ENCODE measurements around the gene ADCY3. TPM values are rescaled to one million over a fixed set of nuclear protein-coding genes. Genes with fewer than 3 reads are reported as not detected.

The ADCY3 gene
- total RNA-seq, 4 donors from 2014 or later = 14.8 to 48.3 (median 34.3) TPM

DNA sequence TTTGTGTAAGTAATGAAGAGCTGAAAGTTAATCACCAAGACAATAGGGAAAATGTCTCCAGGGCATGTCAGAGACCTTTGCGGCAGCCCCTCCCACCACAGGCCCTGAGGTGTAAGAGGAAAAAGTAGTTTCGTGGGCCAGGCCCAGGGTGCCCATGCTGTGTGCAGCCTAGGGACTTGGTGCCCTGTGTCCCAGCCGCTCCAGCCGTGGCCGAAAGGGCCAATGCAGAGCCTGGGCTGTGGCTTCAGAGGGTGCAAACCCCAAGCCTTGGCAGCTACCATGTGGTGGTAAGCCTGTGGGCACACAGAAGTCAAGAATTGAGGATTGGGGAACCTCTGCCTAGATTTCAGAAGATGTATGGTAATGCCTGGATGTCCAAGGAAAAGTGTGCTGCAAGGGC, 74.3 kb downstream of the ADCY3 start:
- H3K4me3 ChIP-seq = no peak overlapping the region
- H3K36me3 ChIP-seq = peaks cover 0 to 24% (median 0%) of the 10 kb centered on the region in 3 donors
- no peaks in the 10 kb centered on the region for H3K9me3 ChIP-seq
- DNase-seq = no peak
- H3K27me3 ChIP-seq = no peaks in the 10 kb centered on the region
- WGBS, 2 donors = 79 to 88% methylated on average over 2 to 5 of the region's 5 CpGs
- intact Hi-C loops (cut with DNase I) = no loop called here
- TF ChIP-seq, protein P1, sequence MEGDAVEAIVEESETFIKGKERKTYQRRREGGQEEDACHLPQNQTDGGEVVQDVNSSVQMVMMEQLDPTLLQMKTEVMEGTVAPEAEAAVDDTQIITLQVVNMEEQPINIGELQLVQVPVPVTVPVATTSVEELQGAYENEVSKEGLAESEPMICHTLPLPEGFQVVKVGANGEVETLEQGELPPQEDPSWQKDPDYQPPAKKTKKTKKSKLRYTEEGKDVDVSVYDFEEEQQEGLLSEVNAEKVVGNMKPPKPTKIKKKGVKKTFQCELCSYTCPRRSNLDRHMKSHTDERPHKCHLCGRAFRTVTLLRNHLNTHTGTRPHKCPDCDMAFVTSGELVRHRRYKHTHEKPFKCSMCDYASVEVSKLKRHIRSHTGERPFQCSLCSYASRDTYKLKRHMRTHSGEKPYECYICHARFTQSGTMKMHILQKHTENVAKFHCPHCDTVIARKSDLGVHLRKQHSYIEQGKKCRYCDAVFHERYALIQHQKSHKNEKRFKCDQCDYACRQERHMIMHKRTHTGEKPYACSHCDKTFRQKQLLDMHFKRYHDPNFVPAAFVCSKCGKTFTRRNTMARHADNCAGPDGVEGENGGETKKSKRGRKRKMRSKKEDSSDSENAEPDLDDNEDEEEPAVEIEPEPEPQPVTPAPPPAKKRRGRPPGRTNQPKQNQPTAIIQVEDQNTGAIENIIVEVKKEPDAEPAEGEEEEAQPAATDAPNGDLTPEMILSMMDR (IDR thresholded peaks at IDR 0.05) = no peak
- TF ChIP-seq POLR2A (IDR thresholded peaks at IDR 0.05) = no peak
- H3K4me1 ChIP-seq = peaks cover 0 to 7% (median 0%) of the 10 kb centered on the region in 3 donors
- H3K27ac ChIP-seq = no peak overlapping the region

DNA sequence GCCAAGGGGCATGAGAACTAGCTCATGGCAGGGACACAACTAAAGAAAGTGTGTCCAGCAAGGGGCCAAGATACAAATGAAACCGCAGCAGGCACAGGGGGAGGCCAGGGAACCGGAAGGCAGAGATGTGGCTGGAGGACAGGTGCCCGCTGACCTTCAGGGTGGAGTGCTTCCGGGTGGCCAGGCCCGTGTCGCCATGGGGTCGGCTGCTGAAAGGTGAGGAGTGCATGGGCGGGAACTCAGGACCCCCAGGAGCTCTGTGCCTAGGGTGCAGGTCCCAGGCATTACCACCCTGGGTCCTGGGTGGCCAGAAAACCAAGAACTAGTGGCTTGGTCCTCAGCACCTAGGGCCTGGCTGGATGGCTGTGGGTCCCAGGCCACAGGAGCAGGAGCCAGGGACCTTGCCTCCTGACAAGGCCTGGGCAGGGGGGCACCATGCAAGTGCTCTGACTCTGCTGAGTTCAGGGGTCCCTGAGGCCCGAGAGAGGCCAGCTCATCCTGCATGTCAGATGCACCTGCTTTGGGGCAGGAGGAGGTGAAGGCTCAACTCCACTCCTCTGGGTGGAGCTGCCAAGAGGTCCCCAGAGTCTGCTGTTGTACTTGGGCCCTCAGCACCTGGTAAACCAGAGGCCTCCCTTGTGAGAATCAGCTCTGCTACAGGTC, 75.9 kb downstream of the ADCY3 start:
- peaks cover 0 to 40% (median 0%) of the 10 kb centered on the region in 3 donors for H3K36me3 ChIP-seq
- TF ChIP-seq, protein P1 (IDR thresholded peaks at IDR 0.05) = no peak
- TF ChIP-seq POLR2A (IDR thresholded peaks at IDR 0.05) = no peak
- intact Hi-C loops (cut with DNase I) = no loop called here
- no peak overlapping the region for H3K27ac ChIP-seq
- no peaks in the 10 kb centered on the region for H3K4me1 ChIP-seq
- 90 to 95% methylated on average over 8 of the region's 9 CpGs for WGBS, 2 donors
- no peak for DNase-seq
- H3K9me3 ChIP-seq = no peaks in the 10 kb centered on the region
- H3K4me3 ChIP-seq = no peak overlapping the region
- no peaks in the 10 kb centered on the region for H3K27me3 ChIP-seq

DNA sequence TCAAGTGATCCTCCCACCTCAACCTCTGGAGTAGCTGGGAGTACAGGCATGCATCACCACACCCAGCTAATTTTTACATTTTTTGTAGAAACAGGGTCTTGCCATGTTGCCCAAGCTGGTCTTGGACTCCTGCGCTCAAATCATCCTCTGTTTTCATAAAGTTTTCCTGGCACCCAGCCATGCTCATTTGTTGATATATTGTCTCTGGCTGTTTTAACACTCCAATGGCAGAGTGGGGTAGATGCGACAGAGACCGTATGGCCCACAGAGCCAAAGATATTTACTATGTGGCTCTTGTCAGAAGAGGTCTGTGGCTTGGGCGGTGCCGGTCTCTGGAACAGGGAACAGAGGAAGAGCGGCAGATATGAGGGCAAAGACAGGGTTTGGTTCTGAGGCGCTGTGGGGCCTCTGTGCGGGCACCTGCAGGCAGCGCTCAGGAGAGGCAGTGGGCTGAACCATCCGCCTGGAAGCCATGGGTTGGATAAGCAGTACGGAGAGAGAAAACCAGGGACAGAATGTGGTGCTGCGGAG, 76.6 kb downstream of the ADCY3 start:
- H3K36me3 ChIP-seq = peaks cover 0 to 47% (median 0%) of the 10 kb centered on the region in 3 donors
- WGBS, 2 donors = 89 to 91% methylated on average over 12 of the region's 12 CpGs
- no peak overlapping the region for H3K27ac ChIP-seq

DNA sequence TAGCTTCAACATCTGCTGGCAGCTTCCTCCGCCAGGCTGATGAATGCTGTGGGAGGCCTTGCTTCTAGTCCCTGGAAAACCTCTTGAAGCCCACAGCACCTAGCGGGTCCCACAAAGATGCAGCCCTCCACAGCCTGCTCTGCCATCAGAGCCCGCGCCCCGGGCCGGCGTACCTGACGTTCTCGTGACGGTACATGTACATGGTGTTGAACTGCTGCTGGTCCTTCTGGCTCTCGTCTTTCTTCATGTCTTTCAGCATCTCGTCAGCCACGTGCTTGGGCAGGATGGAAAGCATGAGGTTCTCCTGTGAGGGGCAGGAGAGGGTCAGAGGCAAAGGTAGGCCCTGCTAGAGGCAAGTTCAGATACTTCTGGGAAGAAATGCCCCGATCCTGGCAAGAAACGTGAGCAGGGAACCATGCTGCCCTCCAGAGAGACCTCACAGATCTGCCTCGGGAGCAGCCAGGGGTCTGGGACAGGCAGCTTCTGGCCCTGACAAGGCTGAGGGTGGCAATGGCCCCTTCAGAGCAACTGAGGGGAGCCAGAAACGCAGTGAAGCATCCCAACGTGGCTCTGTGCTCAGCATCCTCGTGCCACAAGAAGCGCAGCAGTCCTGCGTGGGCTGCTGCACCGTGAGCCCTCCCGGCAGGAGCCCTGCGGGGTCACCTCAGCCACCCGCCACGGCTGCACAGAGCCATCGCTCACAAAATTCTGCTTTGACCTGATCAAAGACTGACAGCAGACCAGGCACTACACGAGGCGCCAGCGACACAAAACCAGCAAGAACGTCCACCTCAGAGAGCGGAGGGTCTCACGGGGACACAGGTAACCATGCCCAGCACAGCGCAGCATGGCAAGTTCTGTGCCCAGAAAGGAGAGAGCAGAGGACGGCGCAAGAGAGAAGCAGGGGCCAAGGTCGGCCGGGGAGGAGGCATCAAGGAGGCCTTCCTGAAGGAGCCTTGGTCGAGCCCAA, 77.7 kb downstream of the ADCY3 start:
- no peak overlapping the region for H3K27ac ChIP-seq
- WGBS, 2 donors = 95% methylated on average over 21 to 27 of the region's 39 CpGs
- TF ChIP-seq, protein P1 (IDR thresholded peaks at IDR 0.05) = no peak
- TF ChIP-seq POLR2A (IDR thresholded peaks at IDR 0.05) = no peak
- no peak overlapping the region for H3K4me3 ChIP-seq
- no peaks in the 10 kb centered on the region for H3K4me1 ChIP-seq
- H3K36me3 ChIP-seq = peaks cover 0 to 57% (median 0%) of the 10 kb centered on the region in 3 donors
- H3K9me3 ChIP-seq = no peaks in the 10 kb centered on the region
- H3K27me3 ChIP-seq = no peaks in the 10 kb centered on the region
- DNase-seq = no peak
- intact Hi-C loops (cut with DNase I) = no loop called here

More for the DNA sequence above, 76.6 kb downstream of the ADCY3 start:
- no peaks in the 10 kb centered on the region for H3K27me3 ChIP-seq
- intact Hi-C loops (cut with DNase I) = no loop called here
- no peaks in the 10 kb centered on the region for H3K4me1 ChIP-seq
- TF ChIP-seq POLR2A (IDR thresholded peaks at IDR 0.05) = no peak
- TF ChIP-seq, protein P1 (IDR thresholded peaks at IDR 0.05) = no peak
- no peaks in the 10 kb centered on the region for H3K9me3 ChIP-seq
- DNase-seq = no peak
- H3K4me3 ChIP-seq = no peak overlapping the region

Measured in esophagus squamous epithelium (tissue), 5 donors.